GM12875 (cell line): ENCODE data around the gene SLC5A4.
"Not testable (repeated sequence)": the region's sequence is repeated elsewhere in the genome, so short reads cannot be mapped to it uniquely, and the experiment has no call there.

Source experiments
- H3K4me3 ChIP-seq: one replicate; pipeline ENCODE4 v1.5.1; 2011; ENCODE audit warnings: low read depth, low read length, control low read depth
- TF ChIP-seq, protein P1 (sequence below): IDR thresholded peaks from 2 replicates; pipeline ENCODE4 v1.5.1; 2011; ENCODE audit warnings: low read depth, mild to moderate bottlenecking, control low read depth, inconsistent platforms, low read length, moderate library complexity, borderline replicate concordance; ENCODE audit not compliant: insufficient read depth

SLC5A4 gene

DNA sequence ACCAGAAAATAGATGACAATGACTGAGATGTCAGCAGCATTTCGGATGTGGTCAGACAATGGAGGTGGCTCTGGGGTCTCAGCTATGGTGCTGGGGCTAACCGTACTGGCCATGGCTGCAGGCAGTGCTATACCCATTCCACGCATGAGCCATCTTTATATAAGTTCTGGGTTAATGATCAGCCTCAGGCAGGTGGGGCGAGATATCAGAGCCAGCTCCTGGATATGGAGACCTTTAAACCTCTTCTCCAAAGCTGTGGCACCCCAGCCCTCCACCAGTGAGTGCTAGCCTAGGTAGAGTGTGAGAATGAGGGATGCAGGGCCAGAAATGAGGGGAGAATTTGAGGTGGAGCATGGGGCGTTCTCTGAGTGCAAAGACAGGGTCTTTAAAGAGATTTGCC is at the start of gene SLC5A4:
Gene SLC5A4 (minus strand): TSS at position 131 of the 400 bp plus-strand sequence. CDS start 18 bp downstream, at position 113.
- no peak within 1 kb of the TSS for H3K4me3 ChIP-seq
- TF ChIP-seq, protein P1, sequence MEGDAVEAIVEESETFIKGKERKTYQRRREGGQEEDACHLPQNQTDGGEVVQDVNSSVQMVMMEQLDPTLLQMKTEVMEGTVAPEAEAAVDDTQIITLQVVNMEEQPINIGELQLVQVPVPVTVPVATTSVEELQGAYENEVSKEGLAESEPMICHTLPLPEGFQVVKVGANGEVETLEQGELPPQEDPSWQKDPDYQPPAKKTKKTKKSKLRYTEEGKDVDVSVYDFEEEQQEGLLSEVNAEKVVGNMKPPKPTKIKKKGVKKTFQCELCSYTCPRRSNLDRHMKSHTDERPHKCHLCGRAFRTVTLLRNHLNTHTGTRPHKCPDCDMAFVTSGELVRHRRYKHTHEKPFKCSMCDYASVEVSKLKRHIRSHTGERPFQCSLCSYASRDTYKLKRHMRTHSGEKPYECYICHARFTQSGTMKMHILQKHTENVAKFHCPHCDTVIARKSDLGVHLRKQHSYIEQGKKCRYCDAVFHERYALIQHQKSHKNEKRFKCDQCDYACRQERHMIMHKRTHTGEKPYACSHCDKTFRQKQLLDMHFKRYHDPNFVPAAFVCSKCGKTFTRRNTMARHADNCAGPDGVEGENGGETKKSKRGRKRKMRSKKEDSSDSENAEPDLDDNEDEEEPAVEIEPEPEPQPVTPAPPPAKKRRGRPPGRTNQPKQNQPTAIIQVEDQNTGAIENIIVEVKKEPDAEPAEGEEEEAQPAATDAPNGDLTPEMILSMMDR = no peak

DNA sequence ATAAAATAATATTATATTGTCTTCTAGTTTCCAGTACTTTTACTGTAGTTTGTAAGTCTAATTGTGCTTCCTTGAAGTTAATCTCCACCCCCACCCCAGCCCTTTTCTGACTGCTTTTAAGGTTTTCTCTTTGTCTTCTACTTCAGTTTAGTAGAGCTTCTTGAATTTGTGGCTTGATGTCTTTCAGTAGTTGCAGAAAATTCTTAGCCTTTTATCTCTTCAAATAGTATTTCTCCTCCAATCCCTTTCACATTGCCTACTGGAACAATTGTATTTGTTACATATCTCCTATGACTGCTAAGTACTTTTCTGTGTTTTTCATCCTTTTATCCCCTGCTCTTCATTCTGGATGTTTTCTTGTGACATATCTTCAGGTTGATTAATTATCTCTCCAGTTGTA is 38.8 kb upstream of the SLC5A4 start:
- H3K4me3 ChIP-seq = not testable (repeated sequence)

DNA sequence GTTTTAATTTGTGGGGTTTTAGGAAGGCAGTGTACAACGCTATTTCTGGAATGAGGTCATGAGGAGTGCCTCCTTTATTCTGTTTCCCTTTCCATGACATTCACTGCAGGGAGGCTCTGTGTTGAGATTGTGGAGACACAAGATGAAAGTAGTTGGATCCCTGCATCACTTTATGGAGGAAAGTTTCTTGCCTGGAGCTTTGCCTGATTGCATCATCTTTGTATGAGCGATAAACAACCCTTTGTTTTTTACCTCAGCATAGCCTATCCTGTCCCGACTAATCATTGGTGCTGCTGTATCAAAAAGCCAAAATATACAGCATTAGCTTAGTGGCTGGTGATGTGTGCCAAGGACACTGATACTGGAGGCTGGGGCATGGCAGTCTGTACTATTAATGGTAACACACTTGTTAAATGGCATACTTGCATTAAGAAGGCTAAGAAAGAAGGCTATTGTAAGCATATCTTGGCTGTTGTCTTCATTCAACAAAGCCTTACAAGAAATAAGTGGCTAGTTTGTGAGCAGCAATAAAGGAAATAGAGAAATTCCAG is 31.2 kb upstream of the SLC5A4 start:
- H3K4me3 ChIP-seq = no peak overlapping the region

DNA sequence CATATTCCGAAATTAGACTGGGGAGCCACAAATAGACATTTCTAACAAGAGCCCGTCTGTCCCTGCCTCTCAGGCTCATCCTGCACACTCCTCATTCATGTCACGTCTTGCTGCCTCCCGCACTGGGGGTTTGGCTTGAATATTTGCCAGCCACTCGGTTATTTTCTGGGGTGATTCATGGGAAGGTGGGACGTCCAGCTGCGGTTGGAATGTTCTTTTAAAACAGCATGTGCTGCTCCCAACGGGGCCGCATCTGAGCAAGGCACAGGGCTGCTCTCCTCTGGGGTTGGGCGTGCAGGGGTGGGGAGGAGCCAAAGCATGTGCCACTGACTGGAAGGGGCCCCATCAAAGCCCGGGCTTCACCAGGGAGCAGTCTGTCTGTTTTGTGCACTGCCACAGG is 25.9 kb upstream of the SLC5A4 start:
- TF ChIP-seq, protein P1 = no peak
- H3K4me3 ChIP-seq = no peak overlapping the region

More for the DNA sequence above, 31.2 kb upstream of the SLC5A4 start:
- TF ChIP-seq, protein P1 = no peak

DNA sequence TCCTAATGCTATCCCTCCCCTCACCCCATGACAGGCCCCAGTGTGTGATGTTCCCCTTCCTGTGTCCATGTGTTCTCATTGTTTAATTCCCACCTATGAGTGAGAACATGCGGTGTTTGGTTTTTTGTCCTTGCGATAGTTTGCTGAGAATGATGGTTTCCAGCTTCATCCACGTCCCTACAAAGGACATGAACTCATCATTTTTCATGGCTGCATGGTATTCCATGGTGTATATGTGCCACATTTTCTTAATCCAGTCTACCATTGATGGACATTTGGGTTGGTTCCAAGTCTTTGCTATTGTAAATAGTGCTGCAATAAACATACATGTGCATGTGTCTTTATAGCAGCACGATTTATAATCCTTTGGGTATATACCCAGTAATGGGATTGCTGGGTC is 20.2 kb upstream of the SLC5A4 start:
- H3K4me3 ChIP-seq = not testable (repeated sequence)

DNA sequence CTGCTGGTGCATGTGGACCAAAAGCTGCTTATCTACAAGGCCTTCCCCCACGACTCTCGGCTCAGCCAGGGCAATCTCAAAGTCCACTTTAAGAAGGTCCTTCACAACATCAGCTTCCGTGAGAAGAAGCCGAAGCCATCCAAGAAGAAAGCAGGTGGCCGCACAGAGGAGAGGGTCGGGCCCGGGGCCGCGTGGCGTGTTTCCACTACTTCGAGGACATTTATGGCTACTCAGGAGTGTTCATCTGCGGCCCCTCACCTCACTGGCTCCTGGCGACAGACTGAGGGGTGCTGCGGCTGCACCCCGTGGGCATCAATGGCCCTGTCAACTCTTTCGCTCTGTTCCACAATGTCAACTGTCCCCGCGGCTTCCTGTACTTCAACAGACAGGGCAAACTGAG is 16.2 kb upstream of the SLC5A4 start:
- TF ChIP-seq, protein P1 = no peak
- no peak overlapping the region for H3K4me3 ChIP-seq

DNA sequence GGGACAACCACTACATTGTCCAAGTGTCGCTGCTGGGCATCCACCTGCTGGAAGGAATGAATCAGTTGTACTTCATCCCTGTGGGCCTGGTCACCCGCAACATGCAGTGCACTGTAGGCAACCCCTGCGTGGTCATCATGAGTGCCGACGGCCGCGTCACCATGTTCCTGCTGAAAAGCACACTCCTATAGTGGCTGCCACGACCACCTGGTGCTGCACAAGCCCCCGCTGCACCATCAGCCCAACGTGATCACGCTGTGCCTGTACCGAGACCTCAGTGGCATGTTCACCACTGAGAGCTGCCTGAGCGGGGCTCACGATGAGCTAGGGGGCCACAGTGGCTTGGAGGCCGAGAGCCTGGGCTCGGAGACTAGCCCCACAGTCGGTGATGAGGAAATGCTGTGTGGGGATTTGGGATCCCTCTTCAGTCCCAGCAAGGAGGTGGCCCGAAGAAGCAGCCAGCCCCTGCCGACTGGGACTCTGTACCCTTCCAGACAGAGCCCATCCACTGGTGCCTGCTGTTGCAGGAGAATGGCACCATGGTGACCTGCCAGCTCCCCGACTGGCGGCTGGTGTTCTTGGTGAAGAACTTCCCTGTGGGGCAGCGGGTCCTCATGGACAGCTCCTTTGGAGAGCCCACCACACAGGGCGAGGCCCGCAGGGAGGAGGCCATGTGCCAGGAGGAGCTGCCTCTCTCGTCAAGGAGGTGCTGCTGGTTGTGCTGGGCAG is 15.7 kb upstream of the SLC5A4 start:
- no peak overlapping the region for H3K4me3 ChIP-seq

DNA sequence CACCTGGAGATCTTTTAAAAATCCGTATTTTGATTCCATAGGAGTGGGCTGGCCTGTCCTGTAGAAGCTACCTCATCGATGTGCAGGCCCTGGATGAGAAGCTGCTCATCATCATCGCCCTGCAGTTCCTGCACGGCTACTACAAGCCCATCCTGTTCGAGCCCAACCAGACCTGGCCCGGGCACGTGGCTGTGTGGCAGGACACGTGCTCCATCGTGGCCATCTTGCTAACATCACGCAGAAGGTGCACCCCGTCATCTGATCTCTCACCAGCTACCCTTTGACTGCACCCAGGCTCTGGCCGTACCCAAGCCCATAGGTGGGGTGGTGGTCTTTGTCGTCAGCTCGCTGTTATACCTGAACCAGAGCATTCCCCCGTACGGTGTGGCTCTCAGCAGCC is 14.2 kb upstream of the SLC5A4 start:
- H3K4me3 ChIP-seq = no peak overlapping the region
- TF ChIP-seq, protein P1 = no peak

More for the DNA sequence above, 15.7 kb upstream of the SLC5A4 start:
- TF ChIP-seq, protein P1 = no peak
